ENCODE measurements around the gene MACROD2. TPM values are rescaled to one million over a fixed set of nuclear protein-coding genes. Genes with fewer than 3 reads are reported as not detected.

Gene MACROD2
- total RNA-seq, 1 donor from 2014 or later: 4.2 TPM

- no peak for ATAC-seq (ENCODE audit: poor library complexity)
- intact Hi-C loops (cut with DNase I): no loop called here
- DNase-seq: no peak
Observed at GRCh38 chr20:15921930-15922329, 1926.6 kb downstream of the MACROD2 start.

GRCh38 chr20:15922556-15922955 is 1927.2 kb downstream of the MACROD2 start:
- no peak for ATAC-seq (ENCODE audit: poor library complexity)
- intact Hi-C loops (cut with DNase I): no loop called here
- no peak for DNase-seq

- intact Hi-C loops (cut with DNase I): no loop called here
- no peak for ATAC-seq (ENCODE audit: poor library complexity)
- DNase-seq: no peak
Observed at GRCh38 chr20:15923030-15923776, 1927.9 kb downstream of the MACROD2 start.

GRCh38 chr20:15924556-15924955 is 1929.2 kb downstream of the MACROD2 start:
- DNase-seq: no peak
- ATAC-seq (ENCODE audit: poor library complexity): no peak
- intact Hi-C loops (cut with DNase I): no loop called here

- DNase-seq (no peak), ATAC-seq (ENCODE audit: poor library complexity) (no peak)
- intact Hi-C loops (cut with DNase I): no loop called here
Observed at GRCh38 chr20:15925376-15925775, 1930.1 kb downstream of the MACROD2 start.

GRCh38 chr20:15927893-15928650 is 1932.8 kb downstream of the MACROD2 start:
- intact Hi-C loops (cut with DNase I): no loop called here
- no peak for DNase-seq
- no peak for ATAC-seq (ENCODE audit: poor library complexity)

GRCh38 chr20:15928946-15929345 is 1933.6 kb downstream of the MACROD2 start:
- intact Hi-C loops (cut with DNase I): no loop called here
- DNase-seq (no peak), ATAC-seq (ENCODE audit: poor library complexity) (no peak)

GRCh38 chr20:15930311-15931305 is 1935.3 kb downstream of the MACROD2 start:
- no peak for ATAC-seq (ENCODE audit: poor library complexity)
- DNase-seq: no peak
- intact Hi-C loops (cut with DNase I): no loop called here

GRCh38 chr20:15931897-15932296 is 1936.6 kb downstream of the MACROD2 start:
- ATAC-seq (ENCODE audit: poor library complexity) (no peak), DNase-seq (no peak)
- intact Hi-C loops (cut with DNase I): no loop called here

GRCh38 chr20:15937179-15937578 is 1941.9 kb downstream of the MACROD2 start:
- DNase-seq (no peak), ATAC-seq (ENCODE audit: poor library complexity) (no peak)
- intact Hi-C loops (cut with DNase I): no loop called here

- intact Hi-C loops (cut with DNase I): no loop called here
- DNase-seq (no peak), ATAC-seq (ENCODE audit: poor library complexity) (no peak)
Observed at GRCh38 chr20:15938847-15939246, 1943.5 kb downstream of the MACROD2 start.

- DNase-seq (no peak), ATAC-seq (ENCODE audit: poor library complexity) (no peak)
- intact Hi-C loops (cut with DNase I): no loop called here
Observed at GRCh38 chr20:15940127-15940526, 1944.8 kb downstream of the MACROD2 start.

- ATAC-seq (ENCODE audit: poor library complexity) (no peak), DNase-seq (no peak)
- intact Hi-C loops (cut with DNase I): no loop called here
Observed at GRCh38 chr20:15942130-15942529, 1946.8 kb downstream of the MACROD2 start.

GRCh38 chr20:15945289-15945688 is 1950.0 kb downstream of the MACROD2 start:
- ATAC-seq (ENCODE audit: poor library complexity) (no peak), DNase-seq (no peak)
- intact Hi-C loops (cut with DNase I): no loop called here

- DNase-seq (no peak), ATAC-seq (ENCODE audit: poor library complexity) (no peak)
- intact Hi-C loops (cut with DNase I): no loop called here
Observed at GRCh38 chr20:15949391-15949790, 1954.1 kb downstream of the MACROD2 start.

GRCh38 chr20:15951658-15952057 is 1956.3 kb downstream of the MACROD2 start:
- DNase-seq: no peak
- intact Hi-C loops (cut with DNase I): no loop called here
- no peak for ATAC-seq (ENCODE audit: poor library complexity)

- intact Hi-C loops (cut with DNase I): no loop called here
- no peak for ATAC-seq (ENCODE audit: poor library complexity)
- DNase-seq: no peak
Observed at GRCh38 chr20:15958142-15958541, 1962.8 kb downstream of the MACROD2 start.

- intact Hi-C loops (cut with DNase I): no loop called here
- no peak for DNase-seq
- no peak for ATAC-seq (ENCODE audit: poor library complexity)
Observed at GRCh38 chr20:15965165-15965564, 1969.8 kb downstream of the MACROD2 start.

GRCh38 chr20:15967334-15967733 is 1972.0 kb downstream of the MACROD2 start:
- ATAC-seq (ENCODE audit: poor library complexity) (no peak), DNase-seq (no peak)
- intact Hi-C loops (cut with DNase I): no loop called here
